Measurements from ENCODE around the gene CACNA1H.

GRCh38 chr16:1153480-1154160, 714 bp downstream of the CACNA1H start:
- no peak for TF ChIP-seq LEF1 (IDR thresholded peaks at IDR 0.05; ENCODE audit: borderline replicate concordance)
- TF ChIP-seq FOXK2 (IDR thresholded peaks at IDR 0.05), result no peak
- TF ChIP-seq SP1 (IDR thresholded peaks at IDR 0.05), result no peak
- TF ChIP-seq L3MBTL2 (conservative IDR thresholded peaks at IDR 0.05), result no peak
- TF ChIP-seq BHLHE40 (IDR thresholded peaks at IDR 0.05; ENCODE audit: borderline replicate concordance), result no peak
- no peak for TF ChIP-seq ARNT (IDR thresholded peaks at IDR 0.05)
- TF ChIP-seq SUZ12 (IDR thresholded peaks at IDR 0.05), result no peak
- TF ChIP-seq ELF4 (IDR thresholded peaks at IDR 0.05), result no peak
- TF ChIP-seq CTBP1 (IDR thresholded peaks at IDR 0.05; ENCODE audit: borderline replicate concordance), result no peak
- TF ChIP-seq NFRKB (IDR thresholded peaks at IDR 0.05), result no peak
